DLD1 (cell line): ENCODE measurements around the gene TBC1D22A.

Experiments
- in situ Hi-C: cut with HindIII; loops from 2 replicates; pipeline ENCODE4 v1.10.0; 2017; ENCODE audit warnings: low sequenced_read_pairs

TBC1D22A gene

GRCh38 chr22:46902436-46902835 is 140.0 kb downstream of the TBC1D22A start:
- in situ Hi-C loops = no loop called here

- in situ Hi-C loops = no loop called here
Observed at GRCh38 chr22:46902998-46903916, 140.8 kb downstream of the TBC1D22A start.

- in situ Hi-C loops = no loop called here
Observed at GRCh38 chr22:46905415-46905814, 143.0 kb downstream of the TBC1D22A start.

- in situ Hi-C loops = no loop called here
Observed at GRCh38 chr22:46905834-46906233, 143.4 kb downstream of the TBC1D22A start.

- in situ Hi-C loops = no loop called here
Observed at GRCh38 chr22:46906326-46907045, 144.0 kb downstream of the TBC1D22A start.

- in situ Hi-C loops = no loop called here
Observed at GRCh38 chr22:46907241-46908215, 145.1 kb downstream of the TBC1D22A start.

- in situ Hi-C loops = no loop called here
Observed at GRCh38 chr22:46908641-46909107, 146.2 kb downstream of the TBC1D22A start.

GRCh38 chr22:46909237-46910030 is 147.0 kb downstream of the TBC1D22A start:
- in situ Hi-C loops = no loop called here

GRCh38 chr22:46910624-46911023 is 148.2 kb downstream of the TBC1D22A start:
- in situ Hi-C loops = no loop called here

- in situ Hi-C loops = no loop called here
Observed at GRCh38 chr22:46911346-46911745, 148.9 kb downstream of the TBC1D22A start.

GRCh38 chr22:46913351-46913750 is 150.9 kb downstream of the TBC1D22A start:
- in situ Hi-C loops = no loop called here

- in situ Hi-C loops = no loop called here
Observed at GRCh38 chr22:46914481-46914880, 152.0 kb downstream of the TBC1D22A start.

GRCh38 chr22:46914916-46915894 is 152.8 kb downstream of the TBC1D22A start:
- in situ Hi-C loops = no loop called here

GRCh38 chr22:46915950-46916730 is 153.7 kb downstream of the TBC1D22A start:
- in situ Hi-C loops = no loop called here

- in situ Hi-C loops = no loop called here
Observed at GRCh38 chr22:46916886-46917770, 154.7 kb downstream of the TBC1D22A start.

- in situ Hi-C loops = no loop called here
Observed at GRCh38 chr22:46917771-46918101, 155.3 kb downstream of the TBC1D22A start.

- in situ Hi-C loops = no loop called here
Observed at GRCh38 chr22:46918197-46918596, 155.7 kb downstream of the TBC1D22A start.
